ENCODE results near the gene ATRNL1.

GRCh38 chr10:115981081-115981480 is 887.9 kb downstream of the ATRNL1 start:
- TF ChIP-seq EZH2 (IDR thresholded peaks at IDR 0.05; ENCODE audit: insufficient read depth, poor library complexity, severe bottlenecking) (no peak), EZH2phosphoT487 (IDR thresholded peaks at IDR 0.05; ENCODE audit: insufficient read depth, low read depth) (no peak)
